H9 (cell line): ENCODE data around the gene BCAS1. TPM values are rescaled to one million over a fixed set of nuclear protein-coding genes. Genes with fewer than 3 reads are reported as not detected.

ENCODE experiments used
- DNase-seq: peaks from one replicate; pipeline ENCODE4 v3.0.0-alpha.2; 2017
- H2AFZ ChIP-seq: one replicate; pipeline ENCODE4 v1.6.1; 2013; ENCODE audit warnings: mild to moderate bottlenecking, low read length, control low read depth, moderate library complexity
- H2AK5ac ChIP-seq: 2 replicates; pipeline ENCODE4 v1.6.1; 2013; ENCODE audit warnings: low read length, control low read depth, mixed read lengths; ENCODE audit not compliant: insufficient read length
- H2BK120ac ChIP-seq: one replicate; pipeline ENCODE4 v1.6.1; 2013; ENCODE audit warnings: low read depth, mild to moderate bottlenecking, low read length, control low read depth, inconsistent platforms; ENCODE audit not compliant: poor library complexity, severe bottlenecking
- H2BK12ac ChIP-seq: 2 replicates; pipeline ENCODE4 v1.6.1; 2013; ENCODE audit warnings: low read length, control low read depth, mixed read lengths, low read depth; ENCODE audit not compliant: insufficient read length
- H2BK15ac ChIP-seq: 2 replicates; pipeline ENCODE4 v1.6.1; 2013; ENCODE audit warnings: low read depth, low read length, control low read depth
- H2BK20ac ChIP-seq: one replicate; pipeline ENCODE4 v1.6.1; 2013; ENCODE audit warnings: low read depth, mild to moderate bottlenecking, low read length, control low read depth, inconsistent platforms; ENCODE audit not compliant: poor library complexity, severe bottlenecking
- H2BK5ac ChIP-seq: 2 replicates; pipeline ENCODE4 v1.6.1; 2013; ENCODE audit warnings: low read length, control low read depth, mixed read lengths; ENCODE audit not compliant: insufficient read length
- H3K14ac ChIP-seq: 2 replicates; pipeline ENCODE4 v1.6.1; 2013; ENCODE audit warnings: low read length, control low read depth; ENCODE audit not compliant: insufficient read depth
- H3K18ac ChIP-seq: 2 replicates; pipeline ENCODE4 v1.6.1; 2013; ENCODE audit warnings: low read depth, mild to moderate bottlenecking, mixed read lengths, low read length, control low read depth; ENCODE audit not compliant: insufficient read length
- H3K23ac ChIP-seq: 2 replicates; pipeline ENCODE4 v1.6.1; 2013; ENCODE audit warnings: low read length, control low read depth, mixed read lengths, low read depth; ENCODE audit not compliant: insufficient read length
- H3K23me2 ChIP-seq: 2 replicates; pipeline ENCODE4 v1.6.1; 2013; ENCODE audit warnings: low read depth, mild to moderate bottlenecking, mixed read lengths, low read length, control low read depth; ENCODE audit not compliant: insufficient read length, poor library complexity, severe bottlenecking
- H3K27ac ChIP-seq: 2 replicates; pipeline ENCODE4 v1.5.1; 2013; ENCODE audit warnings: low read length, control low read depth, mixed read lengths, low read depth; ENCODE audit not compliant: insufficient read length
- H3K27me3 ChIP-seq: 2 replicates; pipeline ENCODE4 v1.6.1; 2013; ENCODE audit warnings: low read length, control low read depth, inconsistent platforms; ENCODE audit not compliant: insufficient read depth
- H3K4ac ChIP-seq: 2 replicates; pipeline ENCODE4 v1.6.1; 2013; ENCODE audit warnings: low read depth, mild to moderate bottlenecking, control low read depth, inconsistent platforms, low read length, moderate library complexity
- H3K4me1 ChIP-seq: 2 replicates; pipeline ENCODE4 v1.6.1; 2013; ENCODE audit warnings: low read length, control low read depth, inconsistent platforms; ENCODE audit not compliant: insufficient read depth
- H3K4me2 ChIP-seq: 2 replicates; pipeline ENCODE4 v1.6.1; 2013; ENCODE audit warnings: low read length, control low read depth, mixed read lengths; ENCODE audit not compliant: insufficient read length, insufficient read depth
- H3K56ac ChIP-seq: 2 replicates; pipeline ENCODE4 v1.6.1; 2013; ENCODE audit warnings: low read depth, mild to moderate bottlenecking, mixed read lengths, low read length, control low read depth; ENCODE audit not compliant: insufficient read length
- H3K79me1 ChIP-seq: 2 replicates; pipeline ENCODE4 v1.6.1; 2013; ENCODE audit warnings: low read depth, mild to moderate bottlenecking, moderate library complexity, low read length, control low read depth, inconsistent platforms; ENCODE audit not compliant: insufficient read depth, poor library complexity, severe bottlenecking
- H3K79me2 ChIP-seq: 2 replicates; pipeline ENCODE4 v1.6.1; 2013; ENCODE audit warnings: low read length, control low read depth, inconsistent platforms; ENCODE audit not compliant: insufficient read depth
- H3K9ac ChIP-seq: 2 replicates; pipeline ENCODE4 v1.6.1; 2013; ENCODE audit warnings: low read length, control low read depth, mixed read lengths; ENCODE audit not compliant: insufficient read length; ENCODE audit errors: extremely low read depth
- H3K9me3 ChIP-seq: one replicate; pipeline ENCODE4 v1.6.1; 2013; ENCODE audit warnings: low read depth, low read length, inconsistent platforms; ENCODE audit not compliant: control insufficient read depth
- H3T11ph ChIP-seq: one replicate; pipeline ENCODE4 v1.6.1; 2013; ENCODE audit warnings: mild to moderate bottlenecking, low read length, control low read depth, inconsistent platforms
- H4K20me1 ChIP-seq: one replicate; pipeline ENCODE4 v1.6.1; 2013; ENCODE audit not compliant: control insufficient read depth, insufficient read length, insufficient read depth
- H4K5ac ChIP-seq: 2 replicates; pipeline ENCODE4 v1.6.1; 2013; ENCODE audit warnings: low read depth, mild to moderate bottlenecking, mixed read lengths, low read length, control low read depth; ENCODE audit not compliant: insufficient read length
- H4K8ac ChIP-seq: replicated peaks from 2 replicates; pipeline ENCODE4 v1.6.1; 2013; ENCODE audit warnings: low read length, control low read depth, mixed read lengths, low read depth; ENCODE audit not compliant: insufficient read length
- H4K91ac ChIP-seq: 2 replicates; pipeline ENCODE4 v1.6.1; 2013; ENCODE audit warnings: low read depth, mild to moderate bottlenecking, moderate library complexity, mixed read lengths, low read length, control low read depth; ENCODE audit not compliant: insufficient read length
- H3K27ac Mint-ChIP-seq, 3 experiments: 2 replicates in 2 of 3; 3 replicates in 1 of 3; pipeline ENCODE4 v1.8.0; 2020 to 2021; ENCODE audit warnings: mixed read lengths in 3 of 3, mild to moderate bottlenecking in 1 of 3, moderate library complexity in 1 of 3
- H3K27me3 Mint-ChIP-seq: 2 replicates; pipeline ENCODE4 v1.8.0; 2021; ENCODE audit warnings: low read depth, mild to moderate bottlenecking, moderate library complexity, mixed read lengths
- H3K36me3 Mint-ChIP-seq, 3 experiments: 2 replicates in 2 of 3; 3 replicates in 1 of 3; pipeline ENCODE4 v1.8.0; 2020 to 2021; ENCODE audit warnings: low read depth in 3 of 3, mixed read lengths in 3 of 3; ENCODE audit not compliant: insufficient read depth in 1 of 3
- H3K4me1 Mint-ChIP-seq, 2 experiments: 2 replicates each; pipeline ENCODE4 v1.8.0; 2020; ENCODE audit warnings: mixed read lengths in 2 of 2
- H3K4me3 Mint-ChIP-seq, 2 experiments: 2 replicates in 1 of 2; 3 replicates in 1 of 2; pipeline ENCODE4 v1.8.0; 2020 to 2021; ENCODE audit warnings: mild to moderate bottlenecking in 2 of 2, mixed read lengths in 2 of 2, moderate library complexity in 1 of 2
- H3K9me3 Mint-ChIP-seq, 2 experiments: 2 replicates in 1 of 2; 3 replicates in 1 of 2; pipeline ENCODE4 v1.8.0; 2020; ENCODE audit warnings: mild to moderate bottlenecking in 2 of 2, mixed read lengths in 2 of 2, moderate library complexity in 1 of 2
- CTCF ChIP-seq: fragments of 200-600 bp; sonication (generic); conservative IDR thresholded peaks from 3 replicates; pipeline ENCODE4 v1.8.0; 2021; ENCODE audit warnings: antibody characterized with exemption, mild to moderate bottlenecking
- WGBS: extraction: QIAGEN DNeasy Blood & Tissue Kit; methylation state at CpG from one replicate; pipeline ENCODE4 v1.1.7; 2013; ENCODE audit warnings: missing lambda C conversion rate, low lambda C conversion rate, mixed read lengths; ENCODE audit not compliant: insufficient read length; ENCODE audit errors: extremely low coverage; 5-methylcytosine and 5-hydroxymethylcytosine counted together
- total RNA-seq: library from RNA; stranded (reverse); gene quantifications from 2 replicates; pipeline ENCODE4 v1.2.1, GENCODE V29; 2021

BCAS1 gene
- total RNA-seq, 1 experiment from 2014 or later = 0.15 TPM

- Histone ChIP-seq H3K4me1 (no peaks in the 10 kb centered on the region; the same call in 1 of the 2 replicates), H3K14ac (no peak overlapping the region), H3K4ac (no peak overlapping the region), H2BK120ac (no peak overlapping the region), H3K9me3 (no peaks in the 10 kb centered on the region), H3T11ph (no peak overlapping the region), H2BK12ac (no peak overlapping the region), H4K8ac (no peak overlapping the region), H4K20me1 (no peaks in the 10 kb centered on the region), H3K23ac (no peak overlapping the region), H2AK5ac (no peak overlapping the region), H3K27me3 (no peaks in the 10 kb centered on the region), H2BK5ac (no peak overlapping the region), H3K18ac (no peak overlapping the region), H2BK20ac (no peak overlapping the region), H3K79me2 (no peaks in the 10 kb centered on the region), H3K23me2 (no peaks in the 10 kb centered on the region), H3K4me2 (no peak overlapping the region), H4K5ac (no peak overlapping the region), H2AFZ (no peak overlapping the region), H3K79me1 (no peaks in the 10 kb centered on the region), H4K91ac (no peak overlapping the region), H3K27ac (no peak overlapping the region), H3K56ac (no peak overlapping the region), H3K9ac (no peak overlapping the region), H2BK15ac (no peak overlapping the region)
- no peaks in the 10 kb centered on the region for H3K9me3 Mint-ChIP-seq
- H3K4me1 Mint-ChIP-seq = peaks cover 16 to 26% of the 10 kb centered on the region in 2 experiments; a peak in 3 of 4 replicates
- H3K27ac Mint-ChIP-seq = no peak overlapping the region
- no peak for TF ChIP-seq CTCF
- no CpG with 5 or more reads among the region's 7 CpGs for WGBS
- H3K36me3 Mint-ChIP-seq = no peaks in the 10 kb centered on the region
- H3K27me3 Mint-ChIP-seq = no peaks in the 10 kb centered on the region
- no peak for DNase-seq
- no peak overlapping the region for H3K4me3 Mint-ChIP-seq
Observed at GRCh38 chr20:54021446-54022235, 48.8 kb downstream of the BCAS1 start.
